ENCODE measurements around the gene VIM.

The VIM gene

GRCh38 chr10:17228091-17229015 lies at the start of gene VIM:
TSS of gene VIM (plus strand) at chr10:17228241. CDS start at chr10:17229423, 1,182 bp downstream.
- DNase-seq (ENCODE audit: low read depth) = peak; percentile 99

- DNase-seq (ENCODE audit: low read depth) = peak; percentile 66
Measured at GRCh38 chr10:17179002-17179401, 49.0 kb upstream of the VIM start.

GRCh38 chr10:17181110-17181509 lies 46.9 kb upstream of the VIM start:
- no peak for DNase-seq (ENCODE audit: low read depth)

GRCh38 chr10:17181751-17182150 lies 46.3 kb upstream of the VIM start:
- DNase-seq (ENCODE audit: low read depth) = peak; percentile 17

- peak; percentile 33 for DNase-seq (ENCODE audit: low read depth)
Measured at GRCh38 chr10:17183110-17183509, 44.9 kb upstream of the VIM start.

- no peak for DNase-seq (ENCODE audit: low read depth)
Measured at GRCh38 chr10:17185873-17186272, 42.2 kb upstream of the VIM start.

GRCh38 chr10:17188644-17189172 lies 39.3 kb upstream of the VIM start:
- no peak for DNase-seq (ENCODE audit: low read depth)

- DNase-seq (ENCODE audit: low read depth) = no peak
Measured at GRCh38 chr10:17190602-17191001, 37.4 kb upstream of the VIM start.

GRCh38 chr10:17195083-17195482 lies 33.0 kb upstream of the VIM start:
- no peak for DNase-seq (ENCODE audit: low read depth)

GRCh38 chr10:17196045-17196444 lies 32.0 kb upstream of the VIM start:
- no peak for DNase-seq (ENCODE audit: low read depth)

GRCh38 chr10:17196573-17196972 lies 31.5 kb upstream of the VIM start:
- DNase-seq (ENCODE audit: low read depth) = no peak

GRCh38 chr10:17199351-17199804 lies 28.7 kb upstream of the VIM start:
- peak; percentile 59 for DNase-seq (ENCODE audit: low read depth)

- DNase-seq (ENCODE audit: low read depth) = peak; percentile 52
Measured at GRCh38 chr10:17200001-17200911, 27.8 kb upstream of the VIM start.

- DNase-seq (ENCODE audit: low read depth) = peak; percentile 95
Measured at GRCh38 chr10:17200912-17201793, 26.9 kb upstream of the VIM start, which contains the start of gene TRDMT1. TSS of gene TRDMT1 (minus strand) at chr10:17201672. CDS start at chr10:17201634, 38 bp downstream.

- no peak for DNase-seq (ENCODE audit: low read depth)
Measured at GRCh38 chr10:17201794-17202116, 26.3 kb upstream of the VIM start.

GRCh38 chr10:17202506-17202905 lies 25.5 kb upstream of the VIM start:
- DNase-seq (ENCODE audit: low read depth) = no peak

GRCh38 chr10:17202999-17203398 lies 25.0 kb upstream of the VIM start:
- DNase-seq (ENCODE audit: low read depth) = no peak

GRCh38 chr10:17203416-17203815 lies 24.6 kb upstream of the VIM start:
- DNase-seq (ENCODE audit: low read depth) = no peak

GRCh38 chr10:17206210-17206709 lies 21.8 kb upstream of the VIM start:
- DNase-seq (ENCODE audit: low read depth) = peak; percentile 94

GRCh38 chr10:17208476-17208875 lies 19.6 kb upstream of the VIM start:
- no peak for DNase-seq (ENCODE audit: low read depth)

GRCh38 chr10:17209302-17209701 lies 18.7 kb upstream of the VIM start:
- DNase-seq (ENCODE audit: low read depth) = no peak

Measured in ELR (cell line).